MM.1S (cell line): ENCODE measurements around the gene DVL2.

ENCODE experiments used
- DNase-seq: peaks from one replicate; pipeline ENCODE4 v3.0.0-alpha.2; 2015
- H2AFZ ChIP-seq: fragments of 300-600 bp; sonication (generic); 2 replicates; pipeline ENCODE4 v1.6.0; 2016; ENCODE audit warnings: antibody characterized with exemption, low read length
- H3F3A ChIP-seq: fragments of 300-600 bp; sonication (generic); 2 replicates; pipeline ENCODE4 v1.6.1; 2016; ENCODE audit warnings: mild to moderate bottlenecking, antibody characterized with exemption, low read length, moderate library complexity, mixed read lengths; ENCODE audit not compliant: insufficient read depth
- H3K27ac ChIP-seq: fragments of 300-600 bp; sonication (generic); 2 replicates; pipeline ENCODE4 v1.5.1; 2016; ENCODE audit warnings: mild to moderate bottlenecking, low read length
- H3K27me3 ChIP-seq: fragments of 300-600 bp; sonication (generic); replicated peaks from 2 replicates; pipeline ENCODE4 v1.6.0; 2016; ENCODE audit warnings: low read length; ENCODE audit not compliant: insufficient read depth
- H3K36me3 ChIP-seq: fragments of 300-600 bp; sonication (generic); replicated peaks from 2 replicates; pipeline ENCODE4 v1.6.1; 2016; ENCODE audit warnings: mild to moderate bottlenecking, low read length, mixed read lengths; ENCODE audit not compliant: insufficient read depth
- H3K4me1 ChIP-seq: fragments of 300-600 bp; sonication (generic); 2 replicates; pipeline ENCODE4 v1.6.1; 2016; ENCODE audit warnings: low read length, mixed read lengths
- H3K4me2 ChIP-seq: fragments of 300-600 bp; sonication (generic); 2 replicates; pipeline ENCODE4 v1.6.0; 2016; ENCODE audit warnings: low read depth, low read length
- H3K4me3 ChIP-seq: fragments of 300-600 bp; sonication (generic); 2 replicates; pipeline ENCODE4 v1.5.1; 2016; ENCODE audit warnings: low read length, mixed read lengths
- H3K79me2 ChIP-seq: fragments of 300-600 bp; sonication (generic); 2 replicates; pipeline ENCODE4 v1.6.1; 2016; ENCODE audit warnings: mixed run types, low read length, mixed read lengths
- H3K9ac ChIP-seq: fragments of 300-600 bp; sonication (generic); 2 replicates; pipeline ENCODE4 v1.6.1; 2016; ENCODE audit warnings: low read length, mixed read lengths
- H3K9me2 ChIP-seq: fragments of 300-600 bp; sonication (generic); replicated peaks from 2 replicates; pipeline ENCODE4 v1.6.1; 2016; ENCODE audit warnings: mild to moderate bottlenecking, low read length, mixed read lengths; ENCODE audit not compliant: insufficient read depth
- H3K9me3 ChIP-seq: fragments of 300-600 bp; sonication (generic); replicated peaks from 2 replicates; pipeline ENCODE4 v1.6.1; 2016; ENCODE audit warnings: mild to moderate bottlenecking, low read length, mixed read lengths; ENCODE audit not compliant: insufficient read depth
- H4K20me1 ChIP-seq: fragments of 300-600 bp; sonication (generic); 2 replicates; pipeline ENCODE4 v1.6.1; 2016; ENCODE audit warnings: mild to moderate bottlenecking, low read length, moderate library complexity, mixed read lengths; ENCODE audit not compliant: insufficient read depth
- EZH2 ChIP-seq: fragments of 300-600 bp; sonication (generic); optimal IDR thresholded peaks from 2 replicates; pipeline ENCODE3; 2017; ENCODE audit warnings: low read depth, mild to moderate bottlenecking, antibody characterized with exemption, low read length, mixed read lengths
- EZH2phosphoT487 ChIP-seq: fragments of 300-600 bp; sonication (generic); IDR thresholded peaks from 2 replicates; pipeline ENCODE4 v1.6.1; 2018; ENCODE audit warnings: antibody characterized with exemption, low read length
- TF ChIP-seq, protein P1 (sequence below): fragments of 300-600 bp; sonication (generic); IDR thresholded peaks from 2 replicates; pipeline ENCODE4 v1.5.1; 2016; ENCODE audit warnings: antibody characterized with exemption, low read length, mixed read lengths

Gene DVL2

DNA sequence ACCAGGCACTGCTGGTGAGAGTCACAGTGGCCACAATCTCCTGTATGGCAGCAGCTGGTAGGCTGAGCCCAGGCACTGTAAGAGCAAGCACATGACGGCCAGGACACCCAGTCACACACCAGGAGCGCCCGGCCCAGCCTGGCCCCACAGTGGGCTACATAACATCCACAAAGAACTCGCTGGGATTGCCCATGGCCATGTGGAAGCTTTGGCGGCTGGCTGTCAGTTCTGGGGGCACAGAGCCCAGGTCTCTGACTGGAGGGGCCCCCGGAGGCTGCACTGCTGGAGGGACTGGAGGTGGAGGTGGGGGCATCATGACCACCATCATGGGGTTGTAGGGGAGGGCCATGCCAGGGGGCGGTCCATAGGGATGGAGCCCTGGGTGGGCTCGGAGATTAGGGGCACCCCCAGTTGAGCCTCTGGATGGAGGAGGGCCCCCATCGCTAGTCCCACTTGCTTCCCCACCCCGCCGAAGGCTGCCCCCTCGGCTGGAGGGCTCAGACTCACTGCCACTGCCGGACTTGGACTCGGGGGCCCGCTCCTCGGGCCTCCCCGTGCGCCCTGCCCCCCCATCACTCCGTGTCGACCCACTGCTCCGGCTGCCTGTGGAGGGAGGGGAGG lies 8.5 kb downstream of the DVL2 start:
- Histone ChIP-seq H3K4me1 (peaks cover 5% of the 10 kb centered on the region), H3K4me2 (no peak overlapping the region), H3K36me3 (0 out of 2 replicates have a peak, but pooled peaks cover 6% of the 10 kb centered on the region), H3K9me3 (no peaks in the 10 kb centered on the region), H3K27ac (no peak overlapping the region), H3K4me3 (no peak overlapping the region), H2AFZ (no peak overlapping the region), H4K20me1 (no peaks in the 10 kb centered on the region), H3K79me2 (peaks cover 31% of the 10 kb centered on the region), H3K27me3 (no peaks in the 10 kb centered on the region), H3K9ac (no peak overlapping the region), H3K9me2 (no peaks in the 10 kb centered on the region), H3F3A (no peaks in the 10 kb centered on the region)
- DNase-seq = no peak
- no peak for TF ChIP-seq EZH2phosphoT487
- TF ChIP-seq, protein P1, sequence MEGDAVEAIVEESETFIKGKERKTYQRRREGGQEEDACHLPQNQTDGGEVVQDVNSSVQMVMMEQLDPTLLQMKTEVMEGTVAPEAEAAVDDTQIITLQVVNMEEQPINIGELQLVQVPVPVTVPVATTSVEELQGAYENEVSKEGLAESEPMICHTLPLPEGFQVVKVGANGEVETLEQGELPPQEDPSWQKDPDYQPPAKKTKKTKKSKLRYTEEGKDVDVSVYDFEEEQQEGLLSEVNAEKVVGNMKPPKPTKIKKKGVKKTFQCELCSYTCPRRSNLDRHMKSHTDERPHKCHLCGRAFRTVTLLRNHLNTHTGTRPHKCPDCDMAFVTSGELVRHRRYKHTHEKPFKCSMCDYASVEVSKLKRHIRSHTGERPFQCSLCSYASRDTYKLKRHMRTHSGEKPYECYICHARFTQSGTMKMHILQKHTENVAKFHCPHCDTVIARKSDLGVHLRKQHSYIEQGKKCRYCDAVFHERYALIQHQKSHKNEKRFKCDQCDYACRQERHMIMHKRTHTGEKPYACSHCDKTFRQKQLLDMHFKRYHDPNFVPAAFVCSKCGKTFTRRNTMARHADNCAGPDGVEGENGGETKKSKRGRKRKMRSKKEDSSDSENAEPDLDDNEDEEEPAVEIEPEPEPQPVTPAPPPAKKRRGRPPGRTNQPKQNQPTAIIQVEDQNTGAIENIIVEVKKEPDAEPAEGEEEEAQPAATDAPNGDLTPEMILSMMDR = no peak
- TF ChIP-seq EZH2 = no peak

DNA sequence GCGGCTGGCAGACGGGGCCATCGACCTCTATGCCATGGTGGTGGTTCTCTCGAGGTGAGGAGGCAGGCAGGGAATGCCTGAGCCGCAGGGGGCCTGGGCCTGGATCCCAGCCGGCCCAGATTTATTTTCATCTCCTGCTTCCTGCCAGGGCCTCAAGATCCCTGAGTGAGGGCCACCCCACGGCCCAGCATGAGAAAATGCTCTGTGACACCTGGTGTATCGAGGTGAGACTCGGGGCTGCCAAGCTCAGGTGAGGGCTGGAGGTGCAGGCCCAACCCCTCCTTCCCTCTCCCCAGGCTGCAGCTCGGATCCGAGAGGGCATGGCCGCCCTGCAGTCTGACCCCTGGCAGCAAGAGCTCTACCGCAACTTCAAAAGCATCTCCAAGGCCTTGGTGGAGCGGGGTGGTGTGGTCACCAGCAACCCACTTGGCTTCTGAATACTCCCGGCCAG lies 9.6 kb downstream of the DVL2 start:
- H3F3A ChIP-seq = no peaks in the 10 kb centered on the region
- no peaks in the 10 kb centered on the region for H3K9me3 ChIP-seq
- no peaks in the 10 kb centered on the region for H4K20me1 ChIP-seq
- peaks cover 8% of the 10 kb centered on the region for H3K4me1 ChIP-seq
- DNase-seq = no peak
- H3K9me2 ChIP-seq = no peaks in the 10 kb centered on the region
- H3K4me2 ChIP-seq = no peak overlapping the region
- TF ChIP-seq EZH2phosphoT487 = no peak
- TF ChIP-seq, protein P1 = no peak
- TF ChIP-seq EZH2 = no peak
- no peaks in the 10 kb centered on the region for H3K27me3 ChIP-seq
- no peak overlapping the region for H3K9ac ChIP-seq
- no peak overlapping the region for H3K4me3 ChIP-seq
- 0 out of 2 replicates have a peak, but pooled peaks cover 6% of the 10 kb centered on the region for H3K36me3 ChIP-seq
- H2AFZ ChIP-seq = no peak overlapping the region
- no peak overlapping the region for H3K27ac ChIP-seq
- peaks cover 31% of the 10 kb centered on the region for H3K79me2 ChIP-seq

DNA sequence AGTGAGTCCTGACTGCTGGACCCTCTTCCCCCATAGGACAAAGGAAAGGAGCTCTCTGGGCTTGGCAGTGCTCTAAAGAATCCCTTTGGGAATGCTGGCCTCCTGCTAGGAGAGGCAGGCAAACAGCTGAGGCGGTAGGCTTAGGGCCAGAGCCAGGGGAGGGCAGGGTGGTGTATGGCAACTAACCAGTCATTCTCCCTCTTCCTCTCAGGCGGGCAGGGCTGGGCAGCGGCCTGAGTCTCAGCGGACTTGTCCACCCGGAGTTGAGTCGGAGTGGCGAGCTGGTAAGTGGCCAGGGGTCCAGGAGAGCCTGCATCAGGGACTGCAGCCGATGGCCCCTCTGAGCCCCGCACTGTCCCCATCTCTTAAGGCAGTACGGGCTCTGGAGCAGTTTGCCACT lies 10.2 kb downstream of the DVL2 start:
- H3K79me2 ChIP-seq = peaks cover 35% of the 10 kb centered on the region
- H3F3A ChIP-seq = no peaks in the 10 kb centered on the region
- H3K4me1 ChIP-seq = peaks cover 12% of the 10 kb centered on the region
- no peak overlapping the region for H3K27ac ChIP-seq
- no peak for DNase-seq
- no peak overlapping the region for H3K4me3 ChIP-seq
- TF ChIP-seq EZH2 (no peak), EZH2phosphoT487 (no peak)
- TF ChIP-seq, protein P1 = no peak
- H3K9me3 ChIP-seq = no peaks in the 10 kb centered on the region
- H3K27me3 ChIP-seq = no peaks in the 10 kb centered on the region
- no peak overlapping the region for H2AFZ ChIP-seq
- H4K20me1 ChIP-seq = no peaks in the 10 kb centered on the region
- H3K4me2 ChIP-seq = no peak overlapping the region
- H3K9me2 ChIP-seq = no peaks in the 10 kb centered on the region
- H3K36me3 ChIP-seq = 0 out of 2 replicates have a peak, but pooled peaks cover 6% of the 10 kb centered on the region
- no peak overlapping the region for H3K9ac ChIP-seq
